Type B pancreatic cell (in vitro differentiated cells): Measurements from ENCODE around the gene MRPL27. TPM values are rescaled to one million over a fixed set of nuclear protein-coding genes. Genes with fewer than 3 reads are reported as not detected.

Experiments used
- DNase-seq: peaks from one replicate; pipeline ENCODE4 v3.0.0; 2021; ENCODE audit warnings: mixed read lengths; ENCODE audit not compliant: unreplicated experiment; ENCODE audit errors: extremely low spot score
- H3K27ac Mint-ChIP-seq: 2 replicates; pipeline ENCODE4 v1.8.0; 2021; ENCODE audit warnings: mild to moderate bottlenecking, mixed read lengths
- H3K27me3 Mint-ChIP-seq: 2 replicates; pipeline ENCODE4 v1.8.0; 2021; ENCODE audit warnings: mixed read lengths
- H3K36me3 Mint-ChIP-seq: 2 replicates; pipeline ENCODE4 v1.8.0; 2021; ENCODE audit warnings: mixed read lengths
- H3K4me1 Mint-ChIP-seq: one replicate; pipeline ENCODE4 v1.8.0; 2021; ENCODE audit warnings: mixed read lengths; ENCODE audit not compliant: unreplicated experiment
- H3K4me3 Mint-ChIP-seq: 2 replicates; pipeline ENCODE4 v1.8.0; 2021; ENCODE audit warnings: mild to moderate bottlenecking, mixed read lengths
- H3K9me3 Mint-ChIP-seq: 2 replicates; pipeline ENCODE4 v1.8.0; 2021; ENCODE audit warnings: mixed read lengths
- CTCF ChIP-seq: fragments of 200-600 bp; sonication (generic); conservative IDR thresholded peaks from 2 replicates; pipeline ENCODE4 v1.5.0; 2021; ENCODE audit warnings: antibody characterized with exemption, mild to moderate bottlenecking
- total RNA-seq: library from RNA; stranded (reverse); gene quantifications from 2 replicates; pipeline ENCODE4 v1.2.1, GENCODE V29; 2021; ENCODE audit warnings: low replicate concordance

Gene MRPL27
- total RNA-seq, 1 donor from 2014 or later = 66.6 TPM

- Mint-ChIP-seq H3K4me3 (no peak overlapping the region), H3K9me3 (no peaks in the 10 kb centered on the region), H3K27ac (no peak overlapping the region), H3K27me3 (no peaks in the 10 kb centered on the region), H3K36me3 (peaks cover 31% of the 10 kb centered on the region), H3K4me1 (peaks cover 17% of the 10 kb centered on the region)
- no peak for DNase-seq
- no peak for TF ChIP-seq CTCF
These were observed 19.6 kb upstream of the MRPL27 start for GRCh38 chr17:50392621-50393020.

DNA sequence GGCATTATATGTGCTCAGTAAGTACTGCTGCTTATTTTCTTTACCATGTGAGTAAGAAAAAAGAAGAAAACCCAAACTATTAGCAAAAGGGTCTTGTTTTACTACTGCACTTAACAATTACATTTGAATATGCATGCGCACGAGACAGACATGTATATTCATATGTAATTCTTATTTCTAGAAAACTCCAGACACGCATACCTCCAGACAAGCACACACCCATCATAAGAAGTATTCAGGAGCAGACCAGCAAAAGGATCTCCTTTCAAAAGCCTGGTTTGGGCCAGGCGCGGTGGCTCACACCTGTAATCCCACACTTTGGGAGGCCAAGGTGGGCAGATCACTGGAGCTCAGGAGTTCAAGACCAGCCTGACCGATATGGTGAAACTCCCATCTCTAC is 16.6 kb upstream of the MRPL27 start:
- Mint-ChIP-seq H3K36me3 (peaks cover 31% of the 10 kb centered on the region), H3K4me1 (no peaks in the 10 kb centered on the region), H3K4me3 (no peak overlapping the region), H3K27ac (no peak overlapping the region), H3K9me3 (no peaks in the 10 kb centered on the region), H3K27me3 (no peaks in the 10 kb centered on the region)
- TF ChIP-seq CTCF = no peak
- no peak for DNase-seq

DNA sequence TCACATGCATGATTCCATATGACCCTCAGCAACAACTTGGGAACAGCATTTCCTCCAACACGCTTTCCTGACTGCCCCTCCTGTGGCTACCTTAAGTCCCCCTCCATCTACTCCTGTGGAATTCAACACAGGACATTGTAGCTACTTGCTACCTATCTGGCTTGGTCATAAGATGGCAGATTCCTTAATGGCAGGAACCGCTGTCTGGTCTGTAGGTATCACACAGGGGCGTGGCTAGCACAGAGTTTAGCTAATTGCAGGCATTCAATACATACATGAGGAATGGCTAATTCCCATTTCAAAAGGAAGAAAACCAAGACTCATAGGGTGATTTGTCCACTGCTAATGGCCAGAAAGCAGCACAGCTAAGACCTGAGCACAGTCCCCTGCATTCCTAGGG is 15.7 kb upstream of the MRPL27 start:
- TF ChIP-seq CTCF = no peak
- Mint-ChIP-seq H3K9me3 (no peaks in the 10 kb centered on the region), H3K4me3 (no peak overlapping the region), H3K36me3 (peaks cover 27% of the 10 kb centered on the region), H3K27ac (no peak overlapping the region), H3K4me1 (no peaks in the 10 kb centered on the region), H3K27me3 (no peaks in the 10 kb centered on the region)
- no peak for DNase-seq

DNA sequence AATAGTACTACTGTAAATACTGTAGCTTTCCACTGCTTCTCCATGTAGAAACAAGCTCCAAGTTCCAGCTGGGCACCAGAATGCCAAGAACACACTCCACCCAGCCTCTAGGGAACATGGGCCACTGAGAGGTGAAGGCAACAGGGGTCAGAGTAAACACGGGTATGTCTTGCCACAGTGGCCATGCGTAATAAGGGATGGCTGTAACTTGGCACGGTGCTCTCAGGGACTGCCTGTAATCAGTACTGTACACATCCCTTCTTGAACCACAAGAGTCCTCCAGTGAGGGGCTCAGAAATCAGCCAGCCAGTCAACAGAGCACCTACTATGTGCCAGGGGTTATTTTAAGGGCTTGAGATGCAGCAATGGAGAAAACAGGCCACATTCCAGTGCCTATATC is 13.5 kb upstream of the MRPL27 start:
- H3K36me3 Mint-ChIP-seq = peaks cover 27% of the 10 kb centered on the region
- H3K4me1 Mint-ChIP-seq = no peaks in the 10 kb centered on the region
- no peak overlapping the region for H3K4me3 Mint-ChIP-seq
- no peak for DNase-seq
- H3K27ac Mint-ChIP-seq = no peak overlapping the region
- no peak for TF ChIP-seq CTCF
- H3K9me3 Mint-ChIP-seq = no peaks in the 10 kb centered on the region
- no peaks in the 10 kb centered on the region for H3K27me3 Mint-ChIP-seq

DNA sequence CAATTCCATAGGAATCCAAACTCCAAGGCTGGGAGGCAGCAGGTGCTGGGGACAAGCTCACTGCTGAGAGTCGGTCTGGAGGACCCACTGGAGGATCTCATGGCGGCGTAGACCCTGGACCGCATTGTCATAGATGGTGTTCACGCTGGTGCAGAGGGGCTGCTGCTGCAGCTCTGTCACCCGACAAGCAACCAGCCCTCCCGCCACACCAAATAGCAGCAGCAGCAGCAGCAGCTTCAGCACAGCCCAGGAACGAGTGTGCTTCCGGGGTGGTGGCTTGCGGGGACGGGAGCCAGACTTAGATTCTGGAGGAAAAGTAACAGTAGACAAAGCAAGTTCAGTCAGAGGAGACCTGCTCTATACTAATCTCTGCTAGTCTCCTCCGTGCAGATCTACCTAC is 9.9 kb upstream of the MRPL27 start:
- H3K36me3 Mint-ChIP-seq = peaks cover 22% of the 10 kb centered on the region
- H3K27me3 Mint-ChIP-seq = no peaks in the 10 kb centered on the region
- no peak overlapping the region for H3K4me3 Mint-ChIP-seq
- DNase-seq = no peak
- TF ChIP-seq CTCF = no peak
- H3K4me1 Mint-ChIP-seq = no peaks in the 10 kb centered on the region
- H3K9me3 Mint-ChIP-seq = no peaks in the 10 kb centered on the region
- no peak overlapping the region for H3K27ac Mint-ChIP-seq

DNA sequence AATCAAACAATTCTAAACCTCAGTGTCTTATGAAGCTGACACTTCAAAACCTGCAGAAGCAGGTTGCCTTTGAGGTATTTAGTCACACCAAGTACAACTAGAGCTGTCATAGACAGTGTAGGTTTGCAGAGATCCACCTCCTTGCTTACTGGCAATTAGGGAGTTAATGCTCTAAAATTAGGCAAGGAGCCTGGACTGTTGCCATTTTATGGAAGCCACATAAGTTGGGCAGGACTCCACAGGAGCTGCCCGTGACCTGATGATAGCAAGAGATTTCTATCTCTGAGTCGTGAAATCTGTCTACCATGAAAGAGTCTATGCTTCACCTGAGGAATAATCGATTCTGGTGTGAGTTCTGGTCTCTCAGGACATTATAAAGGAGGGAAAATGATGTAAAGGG is 8.9 kb upstream of the MRPL27 start:
- no peaks in the 10 kb centered on the region for H3K27me3 Mint-ChIP-seq
- no peak for DNase-seq
- H3K9me3 Mint-ChIP-seq = no peaks in the 10 kb centered on the region
- H3K27ac Mint-ChIP-seq = no peak overlapping the region
- no peak for TF ChIP-seq CTCF
- H3K4me1 Mint-ChIP-seq = no peaks in the 10 kb centered on the region
- peaks cover 17% of the 10 kb centered on the region for H3K36me3 Mint-ChIP-seq
- no peak overlapping the region for H3K4me3 Mint-ChIP-seq
